ENCODE results near the gene SRP72. TPM values are rescaled to one million over a fixed set of nuclear protein-coding genes. Genes with fewer than 3 reads are reported as not detected.

The SRP72 gene
- total RNA-seq, 1 experiment from 2014 or later: 138 TPM

DNA sequence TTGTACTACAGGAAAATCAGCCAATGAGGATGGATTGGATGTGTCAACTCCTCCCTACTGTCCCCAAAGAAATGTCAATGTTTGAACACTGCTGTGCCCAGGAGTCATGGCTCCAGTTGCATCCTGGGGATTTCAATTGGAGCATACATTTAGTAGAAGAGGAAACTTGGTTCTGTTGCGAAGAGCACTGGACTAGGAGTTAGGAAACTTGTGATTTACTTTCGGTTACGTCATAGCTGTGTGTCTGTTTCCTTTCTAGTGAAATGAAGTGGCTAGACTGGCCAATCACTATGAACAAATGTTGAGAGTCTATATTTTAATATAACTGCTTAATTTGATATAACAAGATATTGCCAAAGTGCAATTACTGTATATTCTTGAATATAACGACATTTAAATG, 73.4 kb downstream of the SRP72 start:
- H3K27me3 Mint-ChIP-seq (ENCODE audit: low read depth): peaks cover 36% of the 10 kb centered on the region
- no peaks in the 10 kb centered on the region for H3K36me3 Mint-ChIP-seq
- H3K4me1 Mint-ChIP-seq: peaks cover 4% of the 10 kb centered on the region; the same call in 1 of the 2 replicates
- no peak overlapping the region for H3K27ac Mint-ChIP-seq
- ChIA-PET CTCF (no interaction called here), POLR2A (no interaction called here)
- no peaks in the 10 kb centered on the region for H3K9me3 Mint-ChIP-seq
- no peak for DNase-seq (ENCODE audit: low spot score)
- no peak for TF ChIP-seq ELF4 (CRISPR knock-in tag; IDR thresholded peaks at IDR 0.05; ENCODE audit: low read depth)
- no peak for TF ChIP-seq PRRX2 (CRISPR knock-in tag; IDR thresholded peaks at IDR 0.05)
- no peak for TF ChIP-seq GTF2I (CRISPR knock-in tag; conservative IDR thresholded peaks at IDR 0.05)
- no peak for TF ChIP-seq NR1H2 (CRISPR knock-in tag; IDR thresholded peaks at IDR 0.05)
- TF ChIP-seq ZNF232 (CRISPR knock-in tag; IDR thresholded peaks at IDR 0.05): no peak
- TF ChIP-seq, protein P1, sequence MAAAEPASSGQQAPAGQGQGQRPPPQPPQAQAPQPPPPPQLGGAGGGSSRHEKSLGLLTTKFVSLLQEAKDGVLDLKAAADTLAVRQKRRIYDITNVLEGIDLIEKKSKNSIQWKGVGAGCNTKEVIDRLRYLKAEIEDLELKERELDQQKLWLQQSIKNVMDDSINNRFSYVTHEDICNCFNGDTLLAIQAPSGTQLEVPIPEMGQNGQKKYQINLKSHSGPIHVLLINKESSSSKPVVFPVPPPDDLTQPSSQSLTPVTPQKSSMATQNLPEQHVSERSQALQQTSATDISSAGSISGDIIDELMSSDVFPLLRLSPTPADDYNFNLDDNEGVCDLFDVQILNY (CRISPR knock-in tag; IDR thresholded peaks at IDR 0.05): no peak
- H3K4me3 Mint-ChIP-seq: no peak overlapping the region
- ATAC-seq: no peak

DNA sequence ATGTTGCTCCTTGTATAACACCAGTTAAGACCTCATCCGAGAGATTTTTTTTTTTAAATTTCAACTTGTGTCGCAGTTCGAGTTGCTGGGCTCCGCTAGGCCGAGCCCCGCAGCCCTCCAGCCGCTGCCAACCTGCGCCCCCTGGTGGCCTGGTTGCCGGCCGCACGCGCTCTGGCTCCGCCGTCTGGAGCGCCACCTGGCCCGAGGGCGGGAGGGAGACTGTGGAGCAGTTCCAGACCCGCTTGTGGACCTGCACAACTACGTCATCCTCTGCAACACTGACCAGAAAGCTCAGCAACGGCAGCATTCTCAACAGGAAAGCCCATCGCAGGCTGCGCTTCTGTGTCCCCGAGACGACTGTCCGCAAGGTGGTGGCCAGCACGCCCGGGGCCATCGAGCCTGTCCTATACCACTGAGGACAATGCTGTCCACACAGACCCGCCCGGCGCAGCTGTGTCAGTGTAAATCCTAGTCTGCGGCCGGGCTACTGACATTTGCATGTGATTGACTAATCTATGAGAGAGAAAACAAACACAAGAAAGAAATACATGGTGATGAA, 77.2 kb downstream of the SRP72 start:
- peak; percentile 90 for DNase-seq (ENCODE audit: low spot score)
- TF ChIP-seq, protein P2, sequence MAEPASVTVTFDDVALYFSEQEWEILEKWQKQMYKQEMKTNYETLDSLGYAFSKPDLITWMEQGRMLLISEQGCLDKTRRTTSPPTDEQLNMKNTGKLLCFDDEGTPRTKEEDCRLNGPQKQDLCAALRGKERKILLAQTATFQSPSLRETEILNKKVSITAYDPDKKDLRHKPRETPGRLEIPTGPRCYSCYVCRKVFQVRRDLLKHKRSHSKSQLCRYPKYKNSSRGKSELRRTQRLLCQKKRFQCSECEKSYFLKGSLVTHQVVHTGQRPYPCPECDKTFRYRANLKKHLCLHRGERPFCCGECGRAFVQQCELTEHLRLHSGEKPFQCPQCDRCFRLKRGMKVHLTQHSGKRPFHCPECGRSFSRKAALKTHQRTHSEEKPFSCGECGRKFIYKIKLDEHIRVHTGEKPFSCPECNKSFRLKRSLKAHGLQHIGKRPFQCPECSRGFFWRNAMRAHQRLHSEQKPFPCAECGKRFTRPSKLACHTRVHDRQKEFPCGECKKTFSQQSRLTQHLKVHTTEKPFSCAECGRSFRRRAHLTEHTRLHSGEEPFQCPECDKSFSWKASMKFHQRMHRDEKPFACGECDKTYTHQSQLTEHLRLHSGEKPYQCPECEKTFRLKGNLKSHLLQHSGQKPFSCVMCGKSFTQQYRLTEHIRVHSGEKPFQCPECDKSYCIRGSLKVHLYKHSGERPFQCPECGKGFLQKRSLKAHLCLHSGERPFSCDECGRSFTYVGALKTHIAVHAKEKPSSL (CRISPR knock-in tag; conservative IDR thresholded peaks at IDR 0.05): no peak
- no peak for TF ChIP-seq ZNF416 (CRISPR knock-in tag; IDR thresholded peaks at IDR 0.05)
- TF ChIP-seq ZBTB21 (CRISPR knock-in tag; IDR thresholded peaks at IDR 0.05; ENCODE audit: borderline replicate concordance): 0 out of 2 replicates have a peak, but pooled peaks have one; percentile 27
- TF ChIP-seq, protein P3, sequence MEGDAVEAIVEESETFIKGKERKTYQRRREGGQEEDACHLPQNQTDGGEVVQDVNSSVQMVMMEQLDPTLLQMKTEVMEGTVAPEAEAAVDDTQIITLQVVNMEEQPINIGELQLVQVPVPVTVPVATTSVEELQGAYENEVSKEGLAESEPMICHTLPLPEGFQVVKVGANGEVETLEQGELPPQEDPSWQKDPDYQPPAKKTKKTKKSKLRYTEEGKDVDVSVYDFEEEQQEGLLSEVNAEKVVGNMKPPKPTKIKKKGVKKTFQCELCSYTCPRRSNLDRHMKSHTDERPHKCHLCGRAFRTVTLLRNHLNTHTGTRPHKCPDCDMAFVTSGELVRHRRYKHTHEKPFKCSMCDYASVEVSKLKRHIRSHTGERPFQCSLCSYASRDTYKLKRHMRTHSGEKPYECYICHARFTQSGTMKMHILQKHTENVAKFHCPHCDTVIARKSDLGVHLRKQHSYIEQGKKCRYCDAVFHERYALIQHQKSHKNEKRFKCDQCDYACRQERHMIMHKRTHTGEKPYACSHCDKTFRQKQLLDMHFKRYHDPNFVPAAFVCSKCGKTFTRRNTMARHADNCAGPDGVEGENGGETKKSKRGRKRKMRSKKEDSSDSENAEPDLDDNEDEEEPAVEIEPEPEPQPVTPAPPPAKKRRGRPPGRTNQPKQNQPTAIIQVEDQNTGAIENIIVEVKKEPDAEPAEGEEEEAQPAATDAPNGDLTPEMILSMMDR (IDR thresholded peaks at IDR 0.05): peak; percentile 91
- TF ChIP-seq, protein P4, sequence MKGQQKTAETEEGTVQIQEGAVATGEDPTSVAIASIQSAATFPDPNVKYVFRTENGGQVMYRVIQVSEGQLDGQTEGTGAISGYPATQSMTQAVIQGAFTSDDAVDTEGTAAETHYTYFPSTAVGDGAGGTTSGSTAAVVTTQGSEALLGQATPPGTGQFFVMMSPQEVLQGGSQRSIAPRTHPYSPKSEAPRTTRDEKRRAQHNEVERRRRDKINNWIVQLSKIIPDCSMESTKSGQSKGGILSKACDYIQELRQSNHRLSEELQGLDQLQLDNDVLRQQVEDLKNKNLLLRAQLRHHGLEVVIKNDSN (CRISPR knock-in tag; IDR thresholded peaks at IDR 0.05): no peak
- no peak for TF ChIP-seq ESRRA (CRISPR knock-in tag; IDR thresholded peaks at IDR 0.05; ENCODE audit: borderline replicate concordance)
- no peak for TF ChIP-seq NFATC4 (CRISPR knock-in tag; IDR thresholded peaks at IDR 0.05)
- no peak for TF ChIP-seq ZNF219 (CRISPR knock-in tag; IDR thresholded peaks at IDR 0.05; ENCODE audit: borderline replicate concordance)
- TF ChIP-seq, protein P5, sequence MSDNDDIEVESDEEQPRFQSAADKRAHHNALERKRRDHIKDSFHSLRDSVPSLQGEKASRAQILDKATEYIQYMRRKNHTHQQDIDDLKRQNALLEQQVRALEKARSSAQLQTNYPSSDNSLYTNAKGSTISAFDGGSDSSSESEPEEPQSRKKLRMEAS (CRISPR knock-in tag; IDR thresholded peaks at IDR 0.05): peak; percentile 81
- peak; percentile 41; the same call in 1 of the 2 replicates for TF ChIP-seq FOXP1 (CRISPR knock-in tag; IDR thresholded peaks at IDR 0.05; ENCODE audit: borderline replicate concordance)
- no peak for TF ChIP-seq TP53 (CRISPR knock-in tag; IDR thresholded peaks at IDR 0.05)
- TF ChIP-seq TCF7 (CRISPR knock-in tag; IDR thresholded peaks at IDR 0.05; ENCODE audit: low read depth): no peak
- TF ChIP-seq JUN (CRISPR knock-in tag; IDR thresholded peaks at IDR 0.05): no peak
- TF ChIP-seq, protein P6, sequence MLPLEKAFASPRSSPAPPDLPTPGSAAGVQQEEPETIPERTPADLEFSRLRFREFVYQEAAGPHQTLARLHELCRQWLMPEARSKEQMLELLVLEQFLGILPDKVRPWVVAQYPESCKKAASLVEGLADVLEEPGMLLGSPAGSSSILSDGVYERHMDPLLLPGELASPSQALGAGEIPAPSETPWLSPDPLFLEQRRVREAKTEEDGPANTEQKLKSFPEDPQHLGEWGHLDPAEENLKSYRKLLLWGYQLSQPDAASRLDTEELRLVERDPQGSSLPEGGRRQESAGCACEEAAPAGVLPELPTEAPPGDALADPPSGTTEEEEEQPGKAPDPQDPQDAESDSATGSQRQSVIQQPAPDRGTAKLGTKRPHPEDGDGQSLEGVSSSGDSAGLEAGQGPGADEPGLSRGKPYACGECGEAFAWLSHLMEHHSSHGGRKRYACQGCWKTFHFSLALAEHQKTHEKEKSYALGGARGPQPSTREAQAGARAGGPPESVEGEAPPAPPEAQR (CRISPR knock-in tag; IDR thresholded peaks at IDR 0.05): no peak
- no peak for TF ChIP-seq ZNF671 (CRISPR knock-in tag; IDR thresholded peaks at IDR 0.05)
- peak; percentile 57; the same call in 1 of the 2 replicates for TF ChIP-seq SP1 (CRISPR knock-in tag; conservative IDR thresholded peaks at IDR 0.05)
- TF ChIP-seq, protein P7, sequence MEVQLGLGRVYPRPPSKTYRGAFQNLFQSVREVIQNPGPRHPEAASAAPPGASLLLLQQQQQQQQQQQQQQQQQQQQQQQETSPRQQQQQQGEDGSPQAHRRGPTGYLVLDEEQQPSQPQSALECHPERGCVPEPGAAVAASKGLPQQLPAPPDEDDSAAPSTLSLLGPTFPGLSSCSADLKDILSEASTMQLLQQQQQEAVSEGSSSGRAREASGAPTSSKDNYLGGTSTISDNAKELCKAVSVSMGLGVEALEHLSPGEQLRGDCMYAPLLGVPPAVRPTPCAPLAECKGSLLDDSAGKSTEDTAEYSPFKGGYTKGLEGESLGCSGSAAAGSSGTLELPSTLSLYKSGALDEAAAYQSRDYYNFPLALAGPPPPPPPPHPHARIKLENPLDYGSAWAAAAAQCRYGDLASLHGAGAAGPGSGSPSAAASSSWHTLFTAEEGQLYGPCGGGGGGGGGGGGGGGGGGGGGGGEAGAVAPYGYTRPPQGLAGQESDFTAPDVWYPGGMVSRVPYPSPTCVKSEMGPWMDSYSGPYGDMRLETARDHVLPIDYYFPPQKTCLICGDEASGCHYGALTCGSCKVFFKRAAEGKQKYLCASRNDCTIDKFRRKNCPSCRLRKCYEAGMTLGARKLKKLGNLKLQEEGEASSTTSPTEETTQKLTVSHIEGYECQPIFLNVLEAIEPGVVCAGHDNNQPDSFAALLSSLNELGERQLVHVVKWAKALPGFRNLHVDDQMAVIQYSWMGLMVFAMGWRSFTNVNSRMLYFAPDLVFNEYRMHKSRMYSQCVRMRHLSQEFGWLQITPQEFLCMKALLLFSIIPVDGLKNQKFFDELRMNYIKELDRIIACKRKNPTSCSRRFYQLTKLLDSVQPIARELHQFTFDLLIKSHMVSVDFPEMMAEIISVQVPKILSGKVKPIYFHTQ (CRISPR knock-in tag; IDR thresholded peaks at IDR 0.05): no peak
- TF ChIP-seq JAZF1 (CRISPR knock-in tag; IDR thresholded peaks at IDR 0.05): no peak
- TF ChIP-seq SMAD4 (CRISPR knock-in tag; IDR thresholded peaks at IDR 0.05): no peak

More for the DNA sequence above, 77.2 kb downstream of the SRP72 start:
- no peaks in the 10 kb centered on the region for H3K36me3 Mint-ChIP-seq
- H3K4me3 Mint-ChIP-seq: peak overlapping the region; percentile 63
- no peaks in the 10 kb centered on the region for H3K9me3 Mint-ChIP-seq
- ChIA-PET POLR2A (no interaction called here), CTCF (interaction anchor here (0.6 to 1.6 kb wide), 10 partner anchors 14 to 295 kb away, joined by 3 to 15 read pairs (median 4); a partner anchor contains a TSS)
- H3K27me3 Mint-ChIP-seq (ENCODE audit: low read depth): peaks cover 54% of the 10 kb centered on the region
- ATAC-seq: peak; percentile 98
- H3K27ac Mint-ChIP-seq: no peak overlapping the region
- peaks cover 4% of the 10 kb centered on the region; the same call in 1 of the 2 replicates for H3K4me1 Mint-ChIP-seq

Data from WTC11 (cell line).